GM18951 (cell line): ENCODE measurements around the gene SEMA3G.

Source experiments
- POLR2A ChIP-seq: IDR thresholded peaks from 4 replicates; pipeline ENCODE4 v1.6.1; 2011; ENCODE audit warnings: mild to moderate bottlenecking; ENCODE audit not compliant: insufficient read length, insufficient read depth; ENCODE audit errors: extremely low read depth
- in situ Hi-C: fragments of 300-500 bp; cut with MboI; formaldehyde crosslinking; loops from one replicate; pipeline ENCODE4 v1.12.0; 2022; ENCODE audit warnings: low sequenced_read_pairs, mixed read lengths, inconsistent platforms; ENCODE audit not compliant: unreplicated experiment

Gene SEMA3G

DNA sequence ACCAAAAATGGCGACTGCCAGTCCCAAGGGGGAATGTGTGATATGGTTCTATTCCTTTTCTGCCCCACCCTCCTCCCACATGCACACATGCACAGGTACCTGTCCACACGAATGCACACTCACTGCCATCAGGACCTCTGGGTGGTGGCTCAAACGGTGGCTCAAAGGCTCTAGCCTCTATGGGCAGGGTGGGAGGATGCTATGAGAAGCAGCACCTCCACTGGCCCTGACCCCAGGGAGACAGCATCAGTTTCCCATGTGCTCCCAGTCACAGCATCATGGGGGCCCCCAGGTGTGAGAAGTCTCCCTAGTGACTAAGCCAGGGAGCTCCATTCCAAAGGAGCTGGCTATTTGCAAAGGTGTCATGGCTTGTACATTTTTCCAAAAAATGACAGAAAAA is 15.9 kb downstream of the SEMA3G start:
- in situ Hi-C loops, result no loop called here
- TF ChIP-seq POLR2A, result no peak

DNA sequence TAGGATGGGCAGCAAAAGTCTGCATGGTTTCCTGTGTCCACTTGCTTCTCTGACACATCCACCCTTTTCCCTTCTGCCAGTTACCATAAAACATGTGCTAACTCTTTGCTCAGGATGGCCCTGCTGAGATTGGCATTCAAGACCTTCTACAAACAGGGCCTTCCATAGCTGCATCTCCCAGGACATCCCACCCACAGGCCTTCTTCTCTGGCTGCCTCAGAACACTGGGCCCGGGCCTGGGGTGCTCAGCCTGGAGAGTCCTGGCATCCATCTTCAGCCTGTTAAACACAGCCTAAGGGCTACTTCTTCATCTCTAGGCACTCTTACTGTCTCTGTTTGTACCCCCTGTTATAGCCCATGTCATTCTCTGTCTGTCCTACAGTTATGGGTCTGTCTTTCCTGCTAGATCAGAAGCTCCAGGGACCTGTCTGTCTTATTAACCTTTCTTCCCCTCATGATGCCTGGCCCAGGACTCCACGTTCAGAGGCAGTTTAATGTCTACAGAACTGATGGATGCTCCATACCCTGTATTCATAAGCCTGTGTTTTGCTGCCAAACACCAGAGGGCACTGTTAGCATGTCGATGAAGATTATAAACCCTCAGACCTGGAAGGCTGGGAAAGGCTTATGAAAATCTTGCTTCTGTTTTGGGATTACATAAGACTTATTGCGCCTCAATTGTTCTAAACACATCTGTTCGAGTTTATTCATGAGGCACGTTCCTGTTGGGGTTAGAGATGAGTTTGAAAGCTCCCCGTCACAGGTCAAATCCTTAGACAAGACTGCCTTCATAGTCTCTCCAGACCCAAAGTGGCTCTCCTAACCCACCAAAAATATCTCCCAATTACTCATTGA is 16.5 kb downstream of the SEMA3G start:
- in situ Hi-C loops, result no loop called here
- TF ChIP-seq POLR2A, result no peak

DNA sequence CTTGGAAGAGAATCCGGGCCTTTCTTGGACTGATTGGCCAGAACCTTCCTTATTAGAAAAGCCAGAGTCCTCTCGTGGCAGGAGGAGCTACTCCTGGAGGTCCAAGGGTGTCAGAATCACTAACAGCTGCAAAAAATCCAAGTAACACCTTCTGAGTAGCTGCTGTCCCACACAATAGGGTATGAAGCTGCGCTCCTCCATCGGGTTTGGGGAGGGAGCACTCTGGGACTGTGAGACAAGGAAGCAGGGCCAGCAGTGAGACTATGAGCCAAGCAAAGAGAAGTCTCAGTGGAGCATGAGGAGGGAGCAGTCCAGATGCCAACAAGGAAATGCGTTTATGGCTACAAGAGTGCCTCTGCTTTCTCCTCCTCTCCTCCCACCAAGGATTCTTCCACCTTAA is 21.7 kb downstream of the SEMA3G start:
- in situ Hi-C loops, result no loop called here
- no peak for TF ChIP-seq POLR2A

- in situ Hi-C loops, result no loop called here
- no peak for TF ChIP-seq POLR2A
Measured at GRCh38 chr3:52422669-52423068, 22.2 kb downstream of the SEMA3G start.

- no peak for TF ChIP-seq POLR2A
- in situ Hi-C loops, result no loop called here
Measured at GRCh38 chr3:52420388-52420787, 24.5 kb downstream of the SEMA3G start.

DNA sequence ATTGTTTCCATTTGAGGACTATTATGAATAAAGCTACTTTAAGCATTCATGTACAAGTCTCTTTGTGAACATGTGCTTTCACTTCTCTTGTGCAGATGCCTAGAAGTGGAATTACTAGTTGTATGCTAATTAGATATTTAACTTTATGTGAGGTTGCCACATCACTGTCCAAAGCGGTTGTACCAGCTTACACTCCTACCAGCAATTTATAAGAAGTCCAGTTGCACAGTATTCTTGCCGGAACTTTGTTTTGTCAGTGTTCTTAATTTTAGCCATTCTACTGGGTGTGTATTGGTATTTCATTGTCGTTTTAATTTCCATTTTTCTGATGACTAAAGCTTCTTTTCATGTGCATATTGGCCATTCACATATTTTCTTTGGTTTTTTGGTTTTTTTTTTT is 29.1 kb downstream of the SEMA3G start:
- in situ Hi-C loops, result no loop called here
- no peak for TF ChIP-seq POLR2A

- TF ChIP-seq POLR2A, result no peak
- in situ Hi-C loops, result no loop called here
Measured at GRCh38 chr3:52408466-52408865, 36.4 kb downstream of the SEMA3G start.

GRCh38 chr3:52407779-52408178 is 37.1 kb downstream of the SEMA3G start:
- TF ChIP-seq POLR2A, result no peak
- in situ Hi-C loops, result no loop called here

- in situ Hi-C loops, result no loop called here
- no peak for TF ChIP-seq POLR2A
Measured at GRCh38 chr3:52406791-52407510, 38.0 kb downstream of the SEMA3G start.

DNA sequence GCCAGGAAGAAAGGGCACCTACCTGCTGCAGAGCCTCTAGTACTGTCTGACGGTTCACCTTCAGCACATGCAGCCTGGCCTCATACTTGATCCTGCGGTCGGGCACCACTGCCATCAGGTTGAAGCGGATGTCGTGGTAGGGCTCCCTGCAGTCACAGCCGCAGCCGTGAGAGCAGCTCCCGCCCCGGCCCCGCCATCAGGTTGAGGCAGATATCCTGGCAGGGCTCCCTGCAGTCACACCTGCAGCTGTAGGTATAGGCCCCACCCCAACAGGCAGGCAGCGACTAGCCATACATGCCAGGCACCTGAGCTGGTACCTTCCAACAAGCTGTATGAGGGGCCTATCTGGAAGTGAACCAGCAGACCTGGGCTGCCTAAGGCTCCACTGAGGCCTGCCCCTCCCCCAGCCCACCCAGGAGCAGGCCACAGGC is 38.7 kb downstream of the SEMA3G start:
- in situ Hi-C loops, result no loop called here
- no peak for TF ChIP-seq POLR2A

DNA sequence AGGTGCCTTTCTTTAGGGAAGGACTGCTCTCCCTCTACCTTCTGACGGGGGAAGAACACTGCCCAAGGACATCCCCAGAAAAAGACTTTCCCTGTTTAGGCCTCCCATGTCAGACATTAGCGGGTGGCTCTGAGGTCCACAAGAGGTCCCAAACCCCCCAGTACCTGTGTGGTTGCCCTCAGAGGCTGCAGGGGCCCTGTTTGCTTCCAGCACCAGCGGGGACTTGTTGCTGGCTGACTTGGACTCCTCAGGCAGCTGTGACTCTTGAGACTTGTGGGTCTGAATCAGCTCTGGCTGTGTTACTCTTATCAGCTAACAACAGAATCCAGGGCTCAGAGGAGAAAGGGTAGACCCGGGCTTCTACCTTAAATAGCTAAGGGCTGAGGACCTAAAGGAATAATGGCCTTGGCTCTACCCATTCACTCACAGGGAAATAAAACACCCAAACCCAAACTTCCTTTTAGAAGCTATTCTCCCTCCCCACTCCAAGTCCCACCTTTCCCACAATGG is 39.2 kb downstream of the SEMA3G start:
- in situ Hi-C loops, result no loop called here
- TF ChIP-seq POLR2A, result no peak

- in situ Hi-C loops, result no loop called here
- TF ChIP-seq POLR2A, result no peak
Measured at GRCh38 chr3:52405066-52405465, 39.8 kb downstream of the SEMA3G start.

GRCh38 chr3:52404391-52404790 is 40.5 kb downstream of the SEMA3G start:
- no peak for TF ChIP-seq POLR2A
- in situ Hi-C loops, result no loop called here

GRCh38 chr3:52403955-52404354 is 40.9 kb downstream of the SEMA3G start:
- TF ChIP-seq POLR2A, result no peak
- in situ Hi-C loops, result no loop called here
